Trophoblast cell (in vitro differentiated cells and primary cell): ENCODE results near the gene ZNF598.

Experiments
- DNase-seq, 2 donors: peaks; one replicate each; pipeline ENCODE4 v3.0.0-alpha.2; 2016
- H2AFZ ChIP-seq: 2 replicates; pipeline ENCODE4 v1.6.1; 2013; ENCODE audit warnings: low read length, moderate library complexity, mild to moderate bottlenecking; ENCODE audit not compliant: insufficient read depth, poor library complexity
- H2AK5ac ChIP-seq: 2 replicates; pipeline ENCODE4 v1.6.1; 2013; ENCODE audit warnings: mild to moderate bottlenecking, low read length
- H2BK120ac ChIP-seq: 2 replicates; pipeline ENCODE4 v1.6.1; 2013; ENCODE audit warnings: low read length, mild to moderate bottlenecking, moderate library complexity; ENCODE audit not compliant: insufficient read depth, poor library complexity
- H2BK12ac ChIP-seq: 2 replicates; pipeline ENCODE4 v1.6.1; 2013; ENCODE audit warnings: mild to moderate bottlenecking, low read length, moderate library complexity
- H2BK5ac ChIP-seq: 2 replicates; pipeline ENCODE4 v1.6.1; 2013; ENCODE audit warnings: low read length, low read depth, moderate library complexity, mild to moderate bottlenecking; ENCODE audit not compliant: poor library complexity
- H3K14ac ChIP-seq: 2 replicates; pipeline ENCODE4 v1.6.1; 2013; ENCODE audit warnings: mild to moderate bottlenecking, low read length
- H3K18ac ChIP-seq: 2 replicates; pipeline ENCODE4 v1.6.1; 2013; ENCODE audit warnings: mild to moderate bottlenecking, low read length
- H3K23ac ChIP-seq: 2 replicates; pipeline ENCODE4 v1.6.1; 2013; ENCODE audit warnings: low read length
- H3K27ac ChIP-seq: 2 replicates; pipeline ENCODE4 v1.5.1; 2013; ENCODE audit warnings: low read depth, mild to moderate bottlenecking, inconsistent platforms, low read length, moderate library complexity
- H3K27me3 ChIP-seq: 2 replicates; pipeline ENCODE4 v1.6.1; 2013; ENCODE audit warnings: inconsistent platforms, mild to moderate bottlenecking, low read length, moderate library complexity; ENCODE audit not compliant: insufficient read depth
- H3K36me3 ChIP-seq, 2 experiments: 1 replicate in 1 of 2; 2 replicates in 1 of 2; pipeline ENCODE4 v1.6.1; 2013; ENCODE audit warnings: low read length in 2 of 2, mild to moderate bottlenecking in 2 of 2, moderate library complexity in 1 of 2; ENCODE audit not compliant: insufficient read depth in 2 of 2, control insufficient read depth in 1 of 2
- H3K4ac ChIP-seq: 2 replicates; pipeline ENCODE4 v1.6.1; 2013; ENCODE audit warnings: low read depth, mild to moderate bottlenecking, low read length, moderate library complexity
- H3K4me1 ChIP-seq, 2 experiments: 1 replicate in 1 of 2; 2 replicates in 1 of 2; pipeline ENCODE4 v1.6.1; 2013; ENCODE audit warnings: low read length in 2 of 2, mild to moderate bottlenecking in 2 of 2, moderate library complexity in 1 of 2; ENCODE audit not compliant: insufficient read depth in 2 of 2, control insufficient read depth in 1 of 2
- H3K4me2 ChIP-seq: 2 replicates; pipeline ENCODE4 v1.6.1; 2013; ENCODE audit warnings: inconsistent platforms, mild to moderate bottlenecking, low read length, moderate library complexity
- H3K4me3 ChIP-seq: 2 replicates; pipeline ENCODE4 v1.5.1; 2013; ENCODE audit warnings: mild to moderate bottlenecking, low read depth, low read length, inconsistent platforms
- H3K79me1 ChIP-seq: one replicate; pipeline ENCODE4 v1.6.1; 2013; ENCODE audit warnings: low read length
- H3K79me2 ChIP-seq: 2 replicates; pipeline ENCODE4 v1.6.1; 2013; ENCODE audit warnings: low read length, mild to moderate bottlenecking; ENCODE audit not compliant: control insufficient read depth, insufficient read depth, poor library complexity
- H3K9ac ChIP-seq: 2 replicates; pipeline ENCODE4 v1.6.1; 2013; ENCODE audit warnings: mild to moderate bottlenecking, low read length
- H3K9me3 ChIP-seq: 2 replicates; pipeline ENCODE4 v1.6.1; 2013; ENCODE audit warnings: low read depth, mild to moderate bottlenecking, control low read depth, inconsistent platforms, low read length; ENCODE audit not compliant: insufficient read depth
- H4K12ac ChIP-seq: 2 replicates; pipeline ENCODE4 v1.6.1; 2013; ENCODE audit warnings: low read depth, mild to moderate bottlenecking, low read length, moderate library complexity
- H4K8ac ChIP-seq: 2 replicates; pipeline ENCODE4 v1.6.1; 2013; ENCODE audit warnings: low read depth, mild to moderate bottlenecking, low read length, moderate library complexity
- H4K91ac ChIP-seq: one replicate; pipeline ENCODE4 v1.6.1; 2013; ENCODE audit warnings: low read depth, mild to moderate bottlenecking, low read length, moderate library complexity
- WGBS: extraction: QIAGEN DNeasy Blood & Tissue Kit; methylation state at CpG from one replicate; pipeline ENCODE4 v1.1.7; 2013; ENCODE audit warnings: missing lambda C conversion rate; ENCODE audit not compliant: insufficient read length, insufficient coverage; ENCODE audit errors: extremely low coverage; 5-methylcytosine and 5-hydroxymethylcytosine counted together

ZNF598 gene

GRCh38 chr16:2026461-2027023 lies 16.9 kb upstream of the ZNF598 start, which contains the start of gene NHERF2:
Gene NHERF2, plus strand, starts transcription at chr16:2026902. Its CDS starts 104 bp downstream, at chr16:2027006.
- DNase-seq, result peak in 1 of 2 donors; percentile 46
- Histone ChIP-seq H2AFZ (peak within 1 kb of the TSS; percentile 40), H3K4ac (no peak within 1 kb of the TSS), H3K79me2 (peaks cover 3% of the 10 kb centered on the region), H3K27me3 (no peaks in the 10 kb centered on the region), H2BK5ac (no peak within 1 kb of the TSS), H2AK5ac (peak within 1 kb of the TSS; percentile 66), H3K79me1 (peaks cover 18% of the 10 kb centered on the region), H4K91ac (peak within 1 kb of the TSS; percentile 53), H3K4me2 (peak within 1 kb of the TSS; percentile 77), H3K18ac (peak within 1 kb of the TSS; percentile 36), H3K14ac (peak within 1 kb of the TSS; percentile 35), H3K9ac (no peak within 1 kb of the TSS), H3K4me1 (peaks cover 17 to 24% of the 10 kb centered on the region in 2 experiments), H3K23ac (peak within 1 kb of the TSS; percentile 3), H2BK120ac (peak within 1 kb of the TSS; percentile 34), H4K8ac (peak within 1 kb of the TSS; percentile 74), H4K12ac (peak within 1 kb of the TSS; percentile 34), H2BK12ac (peak within 1 kb of the TSS; percentile 61), H3K36me3 (peaks cover 5 to 8% of the 10 kb centered on the region in 2 experiments), H3K27ac (no peak within 1 kb of the TSS), H3K9me3 (peaks cover 3% of the 10 kb centered on the region), H3K4me3 (peak within 1 kb of the TSS; percentile 57)
- WGBS, result no CpG with 5 or more reads among the region's 59 CpGs

- H4K8ac ChIP-seq, result peak overlapping the region; percentile 2
- H2BK5ac ChIP-seq, result no peak overlapping the region
- no peak overlapping the region for H4K12ac ChIP-seq
- H2BK120ac ChIP-seq, result peak overlapping the region; percentile 17
- no peak overlapping the region for H3K14ac ChIP-seq
- H4K91ac ChIP-seq, result peak overlapping the region; percentile 53
- peaks cover 17 to 24% of the 10 kb centered on the region in 2 experiments for H3K4me1 ChIP-seq
- H3K23ac ChIP-seq, result no peak overlapping the region
- H3K4me3 ChIP-seq, result no peak overlapping the region
- peaks cover 5 to 8% of the 10 kb centered on the region in 2 experiments for H3K36me3 ChIP-seq
- peaks cover 3% of the 10 kb centered on the region for H3K79me2 ChIP-seq
- no peak for DNase-seq
- WGBS, result no CpG with 5 or more reads among the region's 16 CpGs
- H3K9me3 ChIP-seq, result peaks cover 3% of the 10 kb centered on the region
- peak overlapping the region; percentile 36 for H2AK5ac ChIP-seq
- H3K9ac ChIP-seq, result no peak overlapping the region
- no peak overlapping the region for H3K4ac ChIP-seq
- no peak overlapping the region for H3K4me2 ChIP-seq
- no peaks in the 10 kb centered on the region for H3K27me3 ChIP-seq
- H3K27ac ChIP-seq, result no peak overlapping the region
- H3K79me1 ChIP-seq, result peaks cover 18% of the 10 kb centered on the region
- no peak overlapping the region for H2AFZ ChIP-seq
- no peak overlapping the region for H3K18ac ChIP-seq
- peak overlapping the region; percentile 61 for H2BK12ac ChIP-seq
These were observed 16.3 kb upstream of the ZNF598 start for GRCh38 chr16:2025878-2026460.

GRCh38 chr16:2025251-2025650 lies 15.6 kb upstream of the ZNF598 start:
- no peak overlapping the region for H3K9ac ChIP-seq
- no peak overlapping the region for H3K4me2 ChIP-seq
- no peak overlapping the region for H3K23ac ChIP-seq
- H2BK5ac ChIP-seq, result no peak overlapping the region
- no peak overlapping the region for H2BK120ac ChIP-seq
- H4K91ac ChIP-seq, result no peak overlapping the region
- no peak overlapping the region for H3K4me3 ChIP-seq
- no peak overlapping the region for H2AFZ ChIP-seq
- no peak overlapping the region for H3K4ac ChIP-seq
- H3K9me3 ChIP-seq, result peaks cover 4% of the 10 kb centered on the region
- H3K18ac ChIP-seq, result no peak overlapping the region
- H2BK12ac ChIP-seq, result no peak overlapping the region
- peaks cover 21 to 24% of the 10 kb centered on the region in 2 experiments for H3K4me1 ChIP-seq
- peaks cover 6% of the 10 kb centered on the region for H3K27me3 ChIP-seq
- H3K14ac ChIP-seq, result no peak overlapping the region
- peaks cover 3% of the 10 kb centered on the region for H3K79me2 ChIP-seq
- peaks cover 18% of the 10 kb centered on the region for H3K79me1 ChIP-seq
- no peak overlapping the region for H4K8ac ChIP-seq
- no CpG with 5 or more reads among the region's 14 CpGs for WGBS
- H3K27ac ChIP-seq, result no peak overlapping the region
- H3K36me3 ChIP-seq, result peaks cover 5 to 8% of the 10 kb centered on the region in 2 experiments
- peak overlapping the region; percentile 3 for H2AK5ac ChIP-seq
- DNase-seq, result no peak
- no peak overlapping the region for H4K12ac ChIP-seq

GRCh38 chr16:2024032-2024420 lies 14.4 kb upstream of the ZNF598 start:
- no peak overlapping the region for H2AFZ ChIP-seq
- WGBS, result no CpG with 5 or more reads among the region's 12 CpGs

More at GRCh38 chr16:2024032-2024420, 14.4 kb upstream of the ZNF598 start:
- no peak for DNase-seq
- no peak overlapping the region for H3K4me2 ChIP-seq
- H3K79me2 ChIP-seq, result peaks cover 3% of the 10 kb centered on the region
- H4K91ac ChIP-seq, result peak overlapping the region; percentile 63
- no peak overlapping the region for H3K23ac ChIP-seq
- H3K14ac ChIP-seq, result peak overlapping the region; percentile 63
- peaks cover 18% of the 10 kb centered on the region for H3K79me1 ChIP-seq
- H3K27me3 ChIP-seq, result peaks cover 18% of the 10 kb centered on the region
- H3K36me3 ChIP-seq, result no peaks in the 10 kb centered on the region
- H2BK5ac ChIP-seq, result peak overlapping the region; percentile 48
- peak overlapping the region; percentile 24 for H2BK120ac ChIP-seq
- no peak overlapping the region for H3K4me3 ChIP-seq
- H3K9ac ChIP-seq, result no peak overlapping the region
- peak overlapping the region; percentile 26 for H3K4ac ChIP-seq
- H4K12ac ChIP-seq, result peak overlapping the region; percentile 54
- no peak overlapping the region for H3K18ac ChIP-seq
- H4K8ac ChIP-seq, result peak overlapping the region; percentile 82
- H3K27ac ChIP-seq, result no peak overlapping the region
- peaks cover 29 to 31% of the 10 kb centered on the region in 2 experiments for H3K4me1 ChIP-seq
- H3K9me3 ChIP-seq, result peaks cover 5% of the 10 kb centered on the region
- peak overlapping the region; percentile 12 for H2AK5ac ChIP-seq
- H2BK12ac ChIP-seq, result peak overlapping the region; percentile 66
